ENCODE data around the gene MAF.

The MAF gene

DNA sequence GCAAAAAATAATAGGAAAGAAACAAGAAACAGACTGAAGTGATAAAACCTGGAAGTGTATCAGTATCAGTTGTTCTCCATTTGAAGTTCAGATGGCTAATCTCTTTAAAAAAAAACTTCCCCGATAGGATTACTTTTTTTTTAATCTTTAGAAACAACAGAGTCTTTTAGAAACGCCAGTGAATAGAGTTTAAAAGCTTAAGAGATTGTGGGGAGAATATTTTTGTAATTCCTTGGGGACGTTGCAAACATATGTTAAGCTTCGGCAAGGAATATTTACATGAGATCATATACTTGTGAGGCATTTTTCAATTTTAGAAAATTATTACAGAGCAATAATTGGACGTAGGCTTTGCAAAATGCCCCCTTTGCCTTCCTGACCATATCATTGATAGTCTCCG lies 13.2 kb downstream of the MAF start:
- DNase-seq, result peak; percentile 38

DNA sequence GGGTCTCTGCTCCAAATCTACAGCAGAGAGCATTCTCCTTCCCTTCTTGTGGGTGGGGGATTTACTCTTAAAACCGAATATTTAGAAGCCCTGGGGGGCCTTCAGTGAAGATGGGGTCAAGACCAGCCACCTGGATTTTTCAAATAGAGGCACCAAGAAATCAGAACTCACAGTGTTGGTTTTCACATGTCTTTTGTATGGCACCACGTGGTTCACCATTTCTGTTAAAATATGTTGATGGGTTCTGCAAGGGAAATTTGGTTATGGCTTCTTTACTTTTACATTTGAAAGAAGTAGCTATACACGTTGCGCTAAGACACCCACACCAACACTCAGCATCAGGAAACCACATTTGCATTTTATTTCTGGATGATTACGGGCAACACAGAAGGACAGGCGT lies 17.7 kb downstream of the MAF start:
- no peak for DNase-seq

DNA sequence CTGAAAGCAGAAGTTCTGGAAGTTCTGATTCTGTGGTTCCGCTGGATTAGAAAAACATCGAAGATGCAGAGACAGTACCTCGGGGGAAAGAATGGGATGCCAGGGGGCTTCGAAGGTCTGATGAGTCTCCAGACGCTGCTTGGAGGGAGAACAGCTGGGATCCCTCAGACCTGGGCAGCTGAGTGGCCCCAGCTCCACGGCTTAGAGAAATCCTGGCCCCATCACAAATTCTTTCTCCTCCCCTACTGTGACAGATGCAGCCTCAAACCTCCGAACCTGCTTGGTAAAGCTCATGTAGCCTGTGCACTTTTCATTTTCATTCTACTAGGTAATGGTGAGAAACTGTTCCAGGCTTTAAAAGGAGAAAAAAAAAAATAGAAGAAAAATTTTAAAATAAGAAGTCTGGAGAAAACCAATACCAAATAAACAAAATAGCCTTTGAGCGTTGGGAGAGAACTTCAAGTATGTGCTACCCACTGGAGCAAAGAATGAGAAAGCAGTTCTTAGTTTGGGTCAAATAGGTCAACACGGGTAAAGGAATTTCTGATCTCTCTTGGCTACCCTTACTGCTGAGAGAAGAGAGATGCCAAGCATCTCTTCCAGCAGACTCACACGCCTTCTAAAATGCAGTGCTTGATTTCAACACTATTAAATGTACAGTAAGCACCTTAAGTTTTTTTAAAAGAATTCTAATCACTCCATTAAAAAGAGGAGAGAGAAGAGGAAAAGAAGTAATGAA lies 19.9 kb downstream of the MAF start:
- peak; percentile 44 for DNase-seq

DNA sequence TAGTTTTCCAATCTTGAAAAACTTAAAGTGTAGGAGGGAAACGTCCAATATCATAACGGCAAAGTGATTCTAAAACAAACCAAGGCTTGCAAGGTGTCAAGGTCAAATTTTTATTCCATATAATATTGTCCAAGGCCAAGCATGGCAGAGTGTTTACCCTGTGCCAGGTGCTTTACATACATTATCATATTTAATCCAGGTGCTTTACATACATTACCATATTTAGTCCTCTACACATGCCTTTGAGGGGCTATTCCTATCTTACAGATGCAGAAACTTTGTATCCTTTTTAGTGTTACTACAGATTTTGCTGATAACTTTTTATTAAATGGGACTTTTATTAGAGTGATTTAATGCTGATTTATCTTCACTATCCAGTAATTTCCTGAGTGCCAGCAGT lies 23.9 kb downstream of the MAF start:
- DNase-seq, result no peak

DNA sequence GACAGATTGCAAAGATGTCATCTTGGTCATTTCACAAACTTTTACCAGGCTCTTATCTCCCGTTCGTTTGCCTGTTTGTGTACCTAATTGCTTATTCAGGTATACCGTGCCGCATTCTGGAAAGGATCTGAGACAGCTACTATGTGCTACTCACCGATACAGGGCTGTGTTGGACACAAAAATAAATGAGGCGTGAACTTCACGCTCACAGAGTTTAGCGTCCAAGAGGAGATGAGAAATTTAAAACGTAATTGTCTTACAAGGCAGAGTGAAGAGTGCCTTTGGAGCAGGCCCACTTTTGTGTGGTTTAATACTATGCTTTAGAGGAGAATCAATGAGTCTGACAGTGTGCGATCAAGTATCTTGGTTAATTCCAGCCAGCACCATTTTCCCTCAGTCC lies 26.7 kb downstream of the MAF start:
- DNase-seq, result no peak

DNA sequence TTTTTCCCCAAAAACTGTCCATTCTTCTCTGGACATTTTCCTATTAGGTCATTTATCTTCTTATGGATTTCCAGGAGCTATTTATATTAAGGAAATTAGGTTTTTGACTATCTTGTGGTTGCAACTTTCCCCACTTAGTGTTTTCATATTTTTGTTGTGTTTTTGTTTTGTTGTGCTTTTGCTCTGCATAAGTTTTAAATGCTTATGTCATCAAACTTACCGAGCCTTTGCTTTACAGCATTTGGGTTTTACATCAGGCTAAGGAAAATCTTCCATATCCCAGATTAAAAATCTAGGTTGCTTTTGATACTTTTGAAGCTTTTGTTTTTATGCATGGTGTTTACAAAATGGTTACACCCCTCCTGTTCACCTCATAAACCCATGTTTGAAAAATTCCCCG lies 27.5 kb downstream of the MAF start:
- no peak for DNase-seq

DNA sequence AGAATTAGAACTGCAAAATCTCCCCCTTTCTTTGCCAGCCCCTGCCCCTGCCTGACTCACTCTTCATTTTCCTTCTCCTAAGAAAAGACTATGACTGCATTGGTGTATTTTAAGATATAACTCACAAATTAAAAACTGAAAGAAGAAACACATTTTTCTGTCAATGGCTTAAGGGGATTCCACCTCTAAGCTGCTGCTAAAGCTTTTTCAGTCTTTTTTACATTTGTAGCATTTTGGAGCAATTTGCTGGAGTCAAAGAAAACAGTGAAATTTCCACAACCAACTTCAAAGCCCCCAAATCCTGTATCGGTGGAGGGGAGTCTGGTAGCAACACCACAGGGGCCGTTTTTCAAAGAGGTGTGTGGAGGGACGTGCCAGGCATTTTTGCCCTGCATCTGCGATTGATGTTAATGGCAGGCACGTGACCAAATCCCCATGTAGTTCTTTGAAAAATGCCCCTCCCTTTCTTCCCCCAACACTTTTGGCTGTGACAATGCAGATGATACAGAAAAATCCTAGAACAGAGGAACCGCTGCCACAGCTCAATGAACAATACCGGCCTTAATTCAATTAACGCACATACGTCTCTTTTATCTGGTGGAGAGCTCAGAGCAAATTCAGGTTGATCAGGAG lies 28.5 kb downstream of the MAF start:
- peak; percentile 52 for DNase-seq

DNA sequence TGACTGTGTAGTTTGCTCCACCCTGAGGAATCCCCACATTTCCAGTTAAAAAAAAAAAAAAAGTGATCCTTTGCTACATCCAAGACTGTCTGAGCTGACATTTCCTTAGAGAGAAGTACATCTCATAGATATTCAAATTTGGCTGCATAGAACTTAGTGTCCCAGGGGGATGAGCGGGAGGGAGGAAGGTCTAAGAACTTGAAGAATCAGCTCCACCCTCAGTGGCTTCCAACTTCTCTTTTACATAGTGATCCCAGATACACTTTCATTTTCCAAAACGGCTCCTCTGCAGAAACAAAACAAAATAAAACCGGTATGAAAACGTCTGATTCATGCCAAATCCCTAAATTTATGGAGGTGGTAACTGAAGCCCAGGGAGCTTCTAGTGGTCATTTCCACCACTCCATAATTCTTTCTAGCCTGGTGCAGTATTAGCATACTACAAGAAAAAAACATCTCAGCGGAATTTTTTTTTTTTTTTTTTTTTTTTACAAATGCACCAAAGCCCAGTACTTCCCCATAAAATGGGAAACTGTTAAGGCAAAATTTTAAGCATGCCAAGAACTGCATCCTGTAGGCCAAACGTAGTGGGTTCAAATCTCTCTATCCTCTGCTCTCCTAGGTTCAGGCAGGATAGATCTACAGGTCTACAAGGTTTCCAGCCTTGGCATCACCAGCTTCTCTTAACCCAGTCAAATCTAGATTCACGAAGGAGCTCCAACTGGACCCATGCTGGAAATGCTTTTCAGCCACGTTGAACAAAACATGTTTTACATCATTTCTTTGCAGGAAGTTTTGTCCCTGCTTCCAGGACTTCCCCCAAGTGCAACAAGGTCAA lies 29.3 kb downstream of the MAF start:
- DNase-seq, result no peak

DNA sequence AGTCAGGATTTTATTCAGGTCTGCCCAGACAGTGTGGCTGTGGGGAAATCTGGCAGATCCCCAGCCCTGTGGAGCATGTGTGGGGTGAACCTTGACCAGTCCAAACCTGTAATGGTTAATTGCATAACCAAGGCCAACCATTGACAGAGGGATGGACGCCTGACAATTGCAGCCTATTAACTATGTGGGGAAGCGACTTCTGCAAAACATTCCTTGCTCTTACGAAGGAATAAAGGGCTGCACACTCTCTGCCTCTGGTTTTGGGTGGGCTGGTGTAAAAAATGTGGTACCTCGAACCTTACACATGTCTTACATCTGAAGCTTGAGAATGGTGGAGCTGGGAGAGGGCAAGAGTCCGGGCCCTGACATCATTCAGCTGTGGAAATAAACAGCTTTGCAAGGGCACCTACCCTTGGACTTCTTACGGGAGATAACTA lies 35.8 kb downstream of the MAF start:
- DNase-seq, result no peak

DNA sequence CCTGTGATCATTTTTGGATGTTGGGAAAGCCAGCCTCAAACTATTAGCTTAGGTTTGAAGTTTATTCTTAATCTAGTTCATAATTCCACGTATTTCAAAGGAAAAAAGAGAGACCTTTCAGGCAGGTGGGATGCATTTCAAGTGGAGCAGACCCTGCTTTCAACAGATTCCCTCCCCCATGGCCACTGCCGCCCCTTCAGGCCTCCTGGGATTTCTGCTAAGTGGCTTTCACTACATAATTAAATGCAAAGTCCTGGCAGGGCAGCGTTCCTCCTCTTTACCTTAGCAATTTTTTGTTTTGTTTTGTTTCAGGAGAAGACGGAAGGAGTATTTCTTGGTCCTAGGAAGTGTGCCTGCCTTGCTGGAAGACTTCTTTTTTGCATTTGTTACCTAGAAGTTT lies 36.6 kb downstream of the MAF start:
- DNase-seq, result peak; percentile 43

DNA sequence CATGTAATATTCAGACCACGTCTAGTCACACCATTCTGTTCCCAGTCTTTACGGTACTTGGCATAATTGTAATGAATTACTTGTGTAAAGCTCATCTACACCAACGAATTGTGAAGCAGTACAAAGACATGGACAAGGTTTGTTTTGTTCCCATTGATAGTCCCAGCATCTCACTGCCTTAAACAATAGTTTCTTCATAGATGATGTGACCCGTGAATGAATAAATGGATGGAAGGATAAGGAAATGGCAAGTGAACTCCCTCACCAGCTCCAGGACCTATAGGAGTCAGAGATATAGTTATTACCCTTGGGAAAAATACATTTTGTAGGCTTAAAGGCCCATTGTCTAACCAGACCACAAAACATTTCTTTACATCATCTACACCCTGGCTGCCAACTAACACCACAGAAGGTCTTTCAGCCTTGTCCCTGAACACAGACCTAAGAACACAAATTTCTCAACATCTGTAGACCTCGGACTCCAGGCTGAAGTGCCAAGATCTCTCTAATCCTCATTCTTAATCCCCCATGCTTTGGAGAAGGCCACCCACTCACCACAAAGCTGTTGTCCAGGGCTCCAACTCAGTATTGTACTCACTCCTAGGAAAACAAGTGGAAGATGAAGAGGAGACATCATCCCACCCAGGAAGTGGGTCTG lies 38.2 kb downstream of the MAF start:
- DNase-seq, result no peak

DNA sequence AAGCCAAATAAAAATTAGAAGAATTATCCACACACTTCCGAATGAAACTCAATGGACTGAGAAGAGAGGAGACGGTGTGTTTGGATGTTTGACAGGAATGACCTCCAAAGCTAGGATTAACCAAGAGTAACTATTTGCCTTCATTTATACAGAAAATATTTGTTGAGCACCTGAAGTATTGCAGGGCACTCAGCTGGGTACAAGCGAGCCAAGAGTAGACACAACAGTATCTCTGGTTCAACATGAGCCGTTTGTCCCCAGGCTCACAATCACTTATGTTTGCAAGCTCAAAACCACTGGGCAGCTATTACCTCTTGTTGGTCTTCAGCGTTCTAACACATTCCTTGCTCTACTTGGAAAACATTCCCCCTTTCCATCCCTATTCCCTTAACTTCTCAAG lies 38.8 kb downstream of the MAF start:
- no peak for DNase-seq

DNA sequence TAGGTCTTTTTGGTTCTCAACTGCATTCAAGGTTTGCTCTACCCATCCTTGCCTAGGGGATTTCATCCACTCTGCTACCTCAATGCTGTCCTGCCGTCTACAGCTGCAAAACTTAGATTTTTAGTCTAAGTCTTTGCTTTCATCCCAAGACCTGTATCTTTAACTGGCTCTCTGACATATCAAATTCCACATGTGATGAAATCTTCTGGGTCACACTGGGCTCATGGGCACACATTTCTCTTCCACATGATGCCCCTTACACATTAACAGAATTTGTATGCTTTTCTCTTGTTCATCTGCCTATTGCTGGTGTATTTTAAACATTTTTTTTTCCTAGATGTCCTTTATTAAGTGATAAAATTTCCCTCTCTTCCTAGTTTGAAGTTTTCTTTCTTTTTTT lies 39.6 kb downstream of the MAF start:
- no peak for DNase-seq

DNA sequence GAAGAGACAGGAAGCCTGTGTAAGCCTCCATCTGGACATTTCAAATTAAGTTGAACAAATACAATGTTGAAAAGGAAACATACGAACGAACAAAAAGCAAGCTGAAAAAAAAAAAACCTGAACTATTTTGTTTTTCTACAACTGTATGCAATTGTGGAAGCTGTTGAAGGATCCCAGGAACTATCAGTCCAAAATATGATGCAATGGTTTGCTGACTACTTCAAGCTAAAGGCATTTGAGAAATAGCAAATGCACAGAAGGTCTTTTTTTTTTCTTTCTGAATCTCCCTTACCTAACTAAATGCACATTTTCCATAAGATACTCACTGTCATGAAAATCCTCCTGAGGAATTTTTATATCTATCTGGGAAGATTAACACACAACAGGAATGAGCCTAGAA lies 40.2 kb downstream of the MAF start:
- DNase-seq, result no peak

DNA sequence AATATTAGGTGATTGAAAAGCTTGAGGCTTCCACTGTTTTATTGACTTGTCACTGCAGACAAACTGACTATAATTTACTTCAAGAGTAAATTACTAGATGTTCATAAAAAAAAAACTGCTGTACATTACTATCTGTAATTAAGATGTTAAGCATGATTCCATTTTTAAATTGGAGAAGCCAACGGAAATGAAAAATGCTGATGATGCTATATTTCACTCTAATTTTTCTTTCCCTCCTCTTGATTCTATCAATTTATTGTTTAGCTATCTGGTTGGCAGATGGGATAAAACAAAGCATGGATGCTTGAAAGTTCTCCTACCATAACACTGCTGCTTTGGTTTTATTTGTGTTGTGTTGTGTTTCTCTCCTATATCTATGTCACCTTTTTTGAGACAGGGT lies 41.0 kb downstream of the MAF start:
- no peak for DNase-seq

DNA sequence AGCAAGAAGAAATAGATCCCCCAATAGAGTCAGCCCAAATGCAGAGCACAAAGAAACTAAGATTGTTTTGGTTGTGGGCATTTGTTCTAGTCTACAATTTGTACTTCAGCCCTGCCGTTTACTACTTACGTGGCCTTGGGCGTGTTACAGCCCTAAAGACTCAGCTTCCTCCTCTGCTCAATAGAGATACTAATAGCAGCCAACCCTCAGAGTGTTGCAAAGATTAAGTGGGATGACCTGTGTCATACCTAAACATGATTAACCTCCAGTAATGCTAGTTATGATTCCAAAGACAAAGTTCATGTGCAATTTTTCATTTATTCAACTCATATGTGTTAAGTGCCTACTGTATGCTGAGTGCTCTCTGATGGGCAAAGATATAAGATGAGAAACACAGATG lies 43.1 kb downstream of the MAF start:
- DNase-seq, result no peak

DNA sequence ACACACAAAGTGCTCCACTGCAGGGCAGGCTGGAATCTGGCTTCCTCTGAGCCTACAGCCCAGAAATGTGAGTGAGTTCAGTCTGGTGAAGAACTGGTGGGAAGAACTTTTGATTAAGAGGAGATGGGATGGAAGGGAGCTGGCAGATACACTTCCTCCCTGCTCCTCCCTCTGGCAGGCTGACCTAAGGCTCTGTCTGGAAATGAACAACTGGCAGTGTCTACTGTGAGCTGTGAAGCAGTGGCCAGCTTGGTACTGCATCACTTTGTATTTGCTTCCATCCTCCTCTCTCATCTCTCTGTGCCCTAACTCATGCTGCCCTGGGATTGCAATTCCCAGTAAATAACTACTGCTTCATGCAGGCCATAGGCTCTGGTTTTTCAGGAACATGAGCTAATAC lies 45.6 kb downstream of the MAF start:
- no peak for DNase-seq

DNA sequence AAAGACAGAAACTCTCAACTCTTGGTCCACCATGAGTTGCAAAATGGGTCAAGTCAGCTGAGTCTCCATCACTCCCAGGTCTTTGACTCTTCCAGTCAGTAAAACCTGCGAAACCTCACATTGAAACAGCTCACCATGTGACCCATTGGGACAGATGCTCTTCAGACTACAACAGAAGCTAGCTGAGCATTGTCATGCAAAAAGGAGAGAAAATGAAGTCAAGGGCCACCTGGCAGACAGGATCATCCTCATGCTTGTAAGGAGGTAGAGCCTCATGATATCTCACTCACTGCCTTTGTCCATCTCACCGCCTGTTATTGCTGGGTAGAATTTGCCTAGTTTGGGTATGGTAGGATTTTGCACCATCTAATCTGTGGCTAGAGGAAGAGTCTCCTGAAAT lies 50.2 kb downstream of the MAF start:
- no peak for DNase-seq

DNA sequence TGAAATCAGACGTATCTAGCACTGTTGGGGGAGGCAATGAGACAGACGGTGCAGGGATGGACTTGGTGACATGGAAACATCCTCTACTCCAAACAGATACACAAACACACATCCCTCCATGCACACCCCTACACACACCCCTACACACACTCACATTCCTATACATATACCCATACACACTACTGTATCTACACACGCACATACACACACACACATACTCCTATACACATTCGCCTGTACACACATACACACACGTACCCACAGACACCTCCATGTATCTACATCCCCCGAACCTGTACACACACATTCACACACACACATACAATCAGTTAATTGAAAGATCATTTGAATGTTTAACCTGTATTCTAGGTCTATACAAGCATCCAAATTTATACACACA lies 53.5 kb downstream of the MAF start:
- no peak for DNase-seq

All from eye (tissue), 1 donor.